WTC11 (cell line): ENCODE results near the gene KHK.

Experiments
- ATF6 ChIP-seq: sonication (generic); formaldehyde crosslinking; IDR thresholded peaks from 2 replicates; pipeline ENCODE4 v1.8.1; 2023; ENCODE audit warnings: mild to moderate bottlenecking, missing genetic modification reagents
- NFE2L1 ChIP-seq: sonication (generic); formaldehyde crosslinking; IDR thresholded peaks from 2 replicates; pipeline ENCODE4 v1.8.1; 2023; ENCODE audit warnings: missing genetic modification reagents
- NR3C1 ChIP-seq: sonication (generic); formaldehyde crosslinking; conservative IDR thresholded peaks from 2 replicates; pipeline ENCODE4 v1.8.1; 2023; ENCODE audit warnings: low read depth, mild to moderate bottlenecking, missing genetic modification reagents
- TEAD1 ChIP-seq: sonication (generic); formaldehyde crosslinking; IDR thresholded peaks from 2 replicates; pipeline ENCODE4 v1.8.0; 2022; ENCODE audit warnings: mild to moderate bottlenecking, missing genetic modification reagents
- TF ChIP-seq, protein P1 (sequence below): fragments of 200-600 bp; IDR thresholded peaks from 2 replicates; pipeline ENCODE4 v1.8.0; 2022; ENCODE audit warnings: antibody characterized with exemption

DNA sequence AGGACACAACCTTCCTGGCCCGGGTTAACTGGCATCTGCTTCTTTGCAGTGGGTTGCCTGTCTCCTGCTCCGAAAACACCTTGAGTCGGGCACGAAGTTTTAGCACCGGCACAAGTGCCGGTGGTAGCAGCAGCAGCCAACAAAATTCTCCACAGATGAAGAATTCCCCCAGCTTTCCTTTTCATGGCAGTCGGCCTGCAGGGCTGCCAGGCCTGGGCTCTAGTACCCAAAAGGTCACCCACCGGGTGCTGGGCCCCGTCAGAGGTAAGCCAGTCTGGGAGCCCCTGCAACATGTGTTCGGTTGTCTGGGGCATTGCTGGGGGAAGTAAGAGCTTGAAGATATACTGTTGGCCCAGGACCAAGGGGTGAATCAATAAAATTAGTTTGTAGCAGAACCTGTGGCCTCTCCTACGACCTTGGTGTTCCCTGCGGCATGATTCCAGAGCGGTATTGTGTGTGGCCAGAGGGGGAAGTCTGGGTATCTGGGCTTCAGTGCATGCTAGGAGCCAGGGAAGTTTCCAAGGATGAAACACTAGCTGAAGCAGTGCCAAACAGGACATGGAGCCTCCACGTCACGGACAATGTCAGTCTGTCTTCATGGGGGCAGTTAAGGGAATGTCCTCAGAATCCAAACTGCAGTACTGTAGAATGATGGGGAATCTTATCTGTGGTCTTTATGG, 27.3 kb upstream of the KHK start:
- no peak for TF ChIP-seq ATF6 (CRISPR knock-in tag)
- TF ChIP-seq TEAD1 (CRISPR knock-in tag): no peak
- no peak for TF ChIP-seq NR3C1
- TF ChIP-seq NFE2L1: no peak
- TF ChIP-seq, protein P1, sequence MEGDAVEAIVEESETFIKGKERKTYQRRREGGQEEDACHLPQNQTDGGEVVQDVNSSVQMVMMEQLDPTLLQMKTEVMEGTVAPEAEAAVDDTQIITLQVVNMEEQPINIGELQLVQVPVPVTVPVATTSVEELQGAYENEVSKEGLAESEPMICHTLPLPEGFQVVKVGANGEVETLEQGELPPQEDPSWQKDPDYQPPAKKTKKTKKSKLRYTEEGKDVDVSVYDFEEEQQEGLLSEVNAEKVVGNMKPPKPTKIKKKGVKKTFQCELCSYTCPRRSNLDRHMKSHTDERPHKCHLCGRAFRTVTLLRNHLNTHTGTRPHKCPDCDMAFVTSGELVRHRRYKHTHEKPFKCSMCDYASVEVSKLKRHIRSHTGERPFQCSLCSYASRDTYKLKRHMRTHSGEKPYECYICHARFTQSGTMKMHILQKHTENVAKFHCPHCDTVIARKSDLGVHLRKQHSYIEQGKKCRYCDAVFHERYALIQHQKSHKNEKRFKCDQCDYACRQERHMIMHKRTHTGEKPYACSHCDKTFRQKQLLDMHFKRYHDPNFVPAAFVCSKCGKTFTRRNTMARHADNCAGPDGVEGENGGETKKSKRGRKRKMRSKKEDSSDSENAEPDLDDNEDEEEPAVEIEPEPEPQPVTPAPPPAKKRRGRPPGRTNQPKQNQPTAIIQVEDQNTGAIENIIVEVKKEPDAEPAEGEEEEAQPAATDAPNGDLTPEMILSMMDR: no peak
